NCI-H510A (cell line): Measurements from ENCODE around the gene POLR2J.
"Not testable (repeated sequence)": the region's sequence is repeated elsewhere in the genome, so short reads cannot be mapped to it uniquely, and the experiment has no call there.

ENCODE experiments used
- DNase-seq: peaks from one replicate; lab custom pipeline; 2025; lab: John Stamatoyannopoulos, UW

Gene POLR2J

GRCh38 chr7:102494473-102495149 lies 15.9 kb upstream of the POLR2J start:
- DNase-seq: not testable (repeated sequence)

GRCh38 chr7:102494026-102494425 lies 15.3 kb upstream of the POLR2J start:
- DNase-seq: not testable (repeated sequence)

GRCh38 chr7:102493220-102493935 lies 14.7 kb upstream of the POLR2J start:
- DNase-seq: not testable (repeated sequence)

GRCh38 chr7:102490529-102491075 lies 11.9 kb upstream of the POLR2J start:
- not testable (repeated sequence) for DNase-seq

- not testable (repeated sequence) for DNase-seq
Measured at GRCh38 chr7:102484317-102484716, 5.6 kb upstream of the POLR2J start.

GRCh38 chr7:102481962-102482361 lies 3.2 kb upstream of the POLR2J start:
- DNase-seq: not testable (repeated sequence)

- DNase-seq: not testable (repeated sequence)
Measured at GRCh38 chr7:102479982-102480637, 1.4 kb upstream of the POLR2J start.

- DNase-seq: not testable (repeated sequence)
Measured at GRCh38 chr7:102479209-102479584, 475 bp upstream of the POLR2J start.

GRCh38 chr7:102474736-102475435 lies 3.8 kb downstream of the POLR2J start:
- DNase-seq: not testable (repeated sequence)

GRCh38 chr7:102474116-102474515 lies 4.6 kb downstream of the POLR2J start:
- DNase-seq: not testable (repeated sequence)

- DNase-seq: no peak
Measured at GRCh38 chr7:102473271-102473991, 5.3 kb downstream of the POLR2J start.

GRCh38 chr7:102472126-102473041 lies 6.3 kb downstream of the POLR2J start:
- DNase-seq: no peak

GRCh38 chr7:102471791-102472125 lies 7.0 kb downstream of the POLR2J start:
- no peak for DNase-seq

- no peak for DNase-seq
Measured at GRCh38 chr7:102469972-102470825, 8.5 kb downstream of the POLR2J start.

GRCh38 chr7:102469351-102469971 lies 9.3 kb downstream of the POLR2J start:
- no peak for DNase-seq

GRCh38 chr7:102468478-102469350 lies 10.0 kb downstream of the POLR2J start:
- no peak for DNase-seq

GRCh38 chr7:102467581-102468477 lies 10.9 kb downstream of the POLR2J start:
- DNase-seq: no peak
